Small intestine (tissue), 7 donors: Measurements from ENCODE around the gene MYO15B. TPM values are rescaled to one million over a fixed set of nuclear protein-coding genes. Genes with fewer than 3 reads are reported as not detected.

Source experiments
- DNase-seq, 2 donors: peaks; one replicate each; pipeline versions ENCODE4 v3.0.0 to v3.0.0-alpha.2; 2013
- FAIRE-seq: peaks from 2 replicates; lab custom pipeline; 2012; peaks lifted over from hg19 to GRCh38; lab: Jason Lieb, UNC
- H3K27ac ChIP-seq, 3 donors: one replicate each; pipeline ENCODE4 v1.5.1; 2013; ENCODE audit warnings: low read length in 2 of 3, mild to moderate bottlenecking in 2 of 3, control low read depth in 1 of 3, inconsistent platforms in 1 of 3, low read depth in 1 of 3, moderate library complexity in 1 of 3
- H3K27me3 ChIP-seq, 3 donors: one replicate each; pipeline ENCODE4 v1.6.1; 2013; ENCODE audit warnings: low read length in 3 of 3, inconsistent platforms in 1 of 3; ENCODE audit not compliant: control insufficient read depth in 3 of 3, insufficient read depth in 3 of 3
- H3K36me3 ChIP-seq, 3 donors: one replicate each; pipeline ENCODE4 v1.6.1; 2013; ENCODE audit warnings: low read length in 3 of 3, inconsistent platforms in 1 of 3, low read depth in 1 of 3, mild to moderate bottlenecking in 1 of 3, moderate library complexity in 1 of 3; ENCODE audit not compliant: control insufficient read depth in 3 of 3, insufficient read depth in 2 of 3
- H3K4me1 ChIP-seq, 3 donors: one replicate each; pipeline ENCODE4 v1.6.1; 2013; ENCODE audit warnings: low read length in 2 of 3, inconsistent platforms in 1 of 3, low read depth in 1 of 3, mild to moderate bottlenecking in 1 of 3, moderate library complexity in 1 of 3; ENCODE audit not compliant: control insufficient read depth in 3 of 3, insufficient read depth in 2 of 3
- H3K4me3 ChIP-seq, 3 donors: one replicate each; pipeline ENCODE4 v1.5.1; 2013; ENCODE audit warnings: low read length in 3 of 3, control low read depth in 1 of 3, inconsistent platforms in 1 of 3, low read depth in 1 of 3, mild to moderate bottlenecking in 1 of 3, moderate library complexity in 1 of 3
- H3K9me3 ChIP-seq, 2 donors: one replicate each; pipeline ENCODE4 v1.6.1; 2013; ENCODE audit warnings: low read depth in 1 of 2, low read length in 1 of 2; ENCODE audit not compliant: control insufficient read depth in 2 of 2, insufficient read depth in 1 of 2
- WGBS, 3 donors: extraction: QIAGEN DNeasy Blood & Tissue Kit; methylation state at CpG; one replicate each; pipeline ENCODE4 v1.1.7; 2013; 5-methylcytosine and 5-hydroxymethylcytosine counted together
- polyA plus RNA-seq, 4 donors: library from polyadenylated mRNA; stranded (reverse) in 3 of 4; unstranded in 1 of 4; fragments of 200-250 nt in 3 of 4; fragments of 120-200 nt in 1 of 4; gene quantifications; one replicate each; pipeline versions ENCODE4 v1.2.1 to v1.2.3, GENCODE V29; 2013
- donor health status: healthy with polysubstance abuse.
- donor health status: control.
- donor health status: control.
- donor health status: Bipolar disorder and iron deficiency.
- donor health status: healthy.

MYO15B gene
- polyA plus RNA-seq, 4 donors = 279 to 3,618 (median 1,437) TPM

GRCh38 chr17:75662511-75662910 is 74.9 kb downstream of the MYO15B start:
- Histone ChIP-seq H3K36me3 (peaks cover 0 to 50% (median 2%) of the 10 kb centered on the region in 3 donors), H3K27ac (no peak overlapping the region), H3K27me3 (no peaks in the 10 kb centered on the region), H3K9me3 (no peaks in the 10 kb centered on the region), H3K4me1 (peaks cover 0 to 8% (median 5%) of the 10 kb centered on the region in 3 donors), H3K4me3 (no peak overlapping the region)
- FAIRE-seq = no peak
- no peak for DNase-seq
- 93 to 97% (median 96%) methylated on average over 9 of the region's 9 CpGs for WGBS, 3 donors

GRCh38 chr17:75664099-75664549 is 76.5 kb downstream of the MYO15B start:
- no peaks in the 10 kb centered on the region for H3K27me3 ChIP-seq
- H3K4me3 ChIP-seq = no peak overlapping the region
- FAIRE-seq (no peak), DNase-seq (no peak)
- H3K9me3 ChIP-seq = no peaks in the 10 kb centered on the region
- H3K36me3 ChIP-seq = peaks cover 2 to 44% (median 2%) of the 10 kb centered on the region in 3 donors
- H3K27ac ChIP-seq = peak overlapping the region in 1 of 3 donors; percentile 34
- 76 to 89% (median 87%) methylated on average over 3 of the region's 3 CpGs for WGBS, 3 donors
- peaks cover 0 to 14% (median 8%) of the 10 kb centered on the region in 3 donors for H3K4me1 ChIP-seq

DNA sequence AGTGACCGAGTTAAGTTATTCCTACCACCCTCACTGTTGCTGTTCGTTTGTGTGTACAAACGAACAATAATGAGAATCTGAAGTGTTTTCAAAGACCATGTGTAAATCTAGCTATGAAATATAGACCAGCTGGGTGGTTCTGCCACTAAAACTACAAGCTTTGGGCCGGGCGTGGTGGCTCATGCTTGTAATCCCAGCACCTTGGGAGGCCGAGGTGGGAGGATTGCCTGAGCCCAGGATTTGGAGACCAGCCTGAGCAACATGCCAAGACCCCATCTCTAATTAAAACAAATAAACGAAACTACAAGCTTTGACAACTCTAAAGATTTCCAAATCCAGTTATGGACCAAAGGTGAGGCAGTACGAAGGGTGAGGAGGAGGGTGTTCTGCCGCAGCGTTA is 78.4 kb downstream of the MYO15B start:
- FAIRE-seq (no peak), DNase-seq (no peak)
- Histone ChIP-seq H3K9me3 (no peaks in the 10 kb centered on the region), H3K27ac (no peak overlapping the region), H3K36me3 (peaks cover 2 to 35% (median 3%) of the 10 kb centered on the region in 3 donors), H3K4me1 (peaks cover 0 to 14% (median 8%) of the 10 kb centered on the region in 3 donors), H3K4me3 (peak overlapping the region in 1 of 3 donors; percentile 96), H3K27me3 (no peaks in the 10 kb centered on the region)
- 74 to 86% (median 78%) methylated on average over 10 of the region's 10 CpGs for WGBS, 3 donors

DNA sequence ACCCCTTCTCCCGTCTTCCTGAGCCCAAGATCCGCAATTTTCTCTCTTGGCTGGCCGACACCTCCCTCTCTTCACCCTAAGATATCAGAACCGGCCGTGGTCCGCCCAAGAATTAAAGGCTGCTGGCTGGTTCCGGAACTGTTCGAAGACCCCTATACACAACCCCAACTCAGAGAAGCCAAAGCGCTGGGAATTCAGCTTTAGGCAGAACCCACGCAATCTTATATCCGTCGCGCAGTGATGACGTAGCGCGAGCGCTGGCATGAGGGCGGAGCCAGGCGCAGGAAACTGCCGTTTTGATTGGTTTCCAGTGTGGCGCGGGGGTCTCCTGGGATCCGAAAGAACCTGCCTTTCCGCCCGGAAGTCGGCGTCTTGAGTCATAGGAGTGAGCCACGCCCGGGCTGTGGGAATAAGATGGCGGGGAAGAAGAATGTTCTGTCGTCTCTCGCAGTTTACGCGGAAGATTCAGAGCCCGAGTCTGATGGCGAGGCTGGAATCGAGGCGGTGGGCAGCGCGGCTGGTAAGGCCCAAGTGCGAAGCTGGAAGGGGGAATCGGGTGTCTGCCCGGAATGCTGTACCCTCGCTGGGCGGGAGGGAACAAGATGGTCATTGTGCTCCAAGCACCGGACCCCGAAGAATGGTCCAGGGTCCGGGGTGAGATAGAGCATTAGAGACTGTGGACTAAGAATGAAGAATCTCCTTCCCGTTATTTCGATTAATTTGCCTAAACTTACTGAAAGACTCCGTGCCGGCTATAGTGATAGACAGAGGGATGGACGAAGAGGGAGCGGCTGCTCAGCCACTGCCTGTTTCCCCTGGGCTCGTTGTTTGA is 79.6 kb downstream of the MYO15B start, which contains the start of the genes RECQL5 and SAP30BP:
TSS of gene RECQL5 (minus strand) at position 196 of the 832 bp plus-strand sequence. CDS start 597 bp downstream, outside the sequence.
TSS of gene SAP30BP (plus strand) at position 380 of the 832 bp plus-strand sequence. CDS start at position 415, 35 bp downstream.
- WGBS, 3 donors = 0 to 1% (median 0%) methylated on average over 55 of the region's 55 CpGs
- H3K9me3 ChIP-seq = no peaks in the 10 kb centered on the region
- DNase-seq (peak; percentile 99), FAIRE-seq (no peak)
- no peaks in the 10 kb centered on the region for H3K27me3 ChIP-seq
- H3K36me3 ChIP-seq = peaks cover 5 to 32% (median 5%) of the 10 kb centered on the region in 3 donors
- H3K4me3 ChIP-seq = peak within 1 kb of the TSS; percentile 69 to 96 (median 96)
- peak within 1 kb of the TSS; percentile 67 to 99 (median 83) for H3K27ac ChIP-seq
- H3K4me1 ChIP-seq = peaks cover 0 to 14% (median 8%) of the 10 kb centered on the region in 3 donors

DNA sequence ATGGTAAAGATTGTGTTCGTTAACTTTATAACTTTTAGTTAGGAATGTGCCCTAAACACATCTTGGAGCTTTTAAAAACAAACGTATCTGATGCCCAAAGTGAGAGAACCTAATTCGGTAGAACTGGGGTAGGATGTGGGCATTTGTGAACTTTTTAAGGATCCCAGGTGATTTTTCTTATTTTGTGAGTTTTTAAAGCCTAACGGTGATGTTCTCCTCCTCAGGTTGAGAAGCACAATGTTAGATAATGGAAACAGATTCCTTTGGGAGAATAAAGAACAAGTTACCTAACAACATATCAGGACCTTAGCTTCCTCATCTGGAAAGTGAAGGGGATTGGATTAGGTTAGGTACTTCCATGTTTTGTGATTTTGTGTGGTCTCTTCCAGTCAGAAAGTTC is 80.2 kb downstream of the MYO15B start:
- peaks cover 0 to 14% (median 8%) of the 10 kb centered on the region in 3 donors for H3K4me1 ChIP-seq
- H3K4me3 ChIP-seq = peak overlapping the region; percentile 69 to 96 (median 96)
- 2 to 6% (median 4%) methylated on average over 4 of the region's 4 CpGs for WGBS, 3 donors
- peak overlapping the region in 2 of 3 donors; percentile 83 to 99 for H3K27ac ChIP-seq
- no peaks in the 10 kb centered on the region for H3K27me3 ChIP-seq
- H3K36me3 ChIP-seq = peaks cover 6 to 30% (median 7%) of the 10 kb centered on the region in 3 donors
- DNase-seq = no peak
- no peak for FAIRE-seq
- H3K9me3 ChIP-seq = no peaks in the 10 kb centered on the region

GRCh38 chr17:75668489-75668888 is 80.9 kb downstream of the MYO15B start:
- H3K4me1 ChIP-seq = peaks cover 0 to 14% (median 8%) of the 10 kb centered on the region in 3 donors
- 60 to 73% (median 68%) methylated on average over 4 of the region's 4 CpGs for WGBS, 3 donors

DNA sequence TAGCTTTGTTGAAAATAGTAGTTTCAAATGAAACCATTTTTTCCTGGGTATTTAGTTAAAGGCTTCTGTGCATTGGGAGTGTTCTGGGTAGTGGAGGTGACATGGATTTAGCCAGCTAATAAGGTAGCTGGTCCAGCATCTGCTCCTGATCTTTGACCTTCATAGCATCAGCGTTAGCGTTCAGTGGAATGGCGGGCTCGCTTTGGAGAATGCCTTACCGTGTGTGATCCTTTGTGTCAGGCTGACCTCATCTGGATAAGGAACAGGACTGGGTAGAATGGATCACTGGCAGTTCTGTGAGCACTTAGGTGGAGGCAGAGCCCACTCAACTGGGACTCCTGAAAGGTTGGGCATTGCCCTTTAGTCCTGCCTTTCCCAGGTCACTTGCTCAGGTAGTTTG is 83.3 kb downstream of the MYO15B start:
- no peaks in the 10 kb centered on the region for H3K9me3 ChIP-seq
- WGBS, 3 donors = 61 to 80% (median 77%) methylated on average over 5 of the region's 5 CpGs
- peaks cover 5 to 45% (median 10%) of the 10 kb centered on the region in 3 donors for H3K36me3 ChIP-seq
- no peaks in the 10 kb centered on the region for H3K27me3 ChIP-seq
- FAIRE-seq = no peak
- no peak overlapping the region for H3K27ac ChIP-seq
- peaks cover 0 to 12% (median 8%) of the 10 kb centered on the region in 3 donors for H3K4me1 ChIP-seq
- DNase-seq = no peak
- H3K4me3 ChIP-seq = no peak overlapping the region

More at GRCh38 chr17:75668489-75668888, 80.9 kb downstream of the MYO15B start:
- Histone ChIP-seq H3K36me3 (peaks cover 5 to 35% (median 8%) of the 10 kb centered on the region in 3 donors), H3K4me3 (peak overlapping the region in 1 of 3 donors; percentile 96), H3K9me3 (no peaks in the 10 kb centered on the region), H3K27me3 (no peaks in the 10 kb centered on the region), H3K27ac (no peak overlapping the region)
- FAIRE-seq = no peak
- DNase-seq = no peak

DNA sequence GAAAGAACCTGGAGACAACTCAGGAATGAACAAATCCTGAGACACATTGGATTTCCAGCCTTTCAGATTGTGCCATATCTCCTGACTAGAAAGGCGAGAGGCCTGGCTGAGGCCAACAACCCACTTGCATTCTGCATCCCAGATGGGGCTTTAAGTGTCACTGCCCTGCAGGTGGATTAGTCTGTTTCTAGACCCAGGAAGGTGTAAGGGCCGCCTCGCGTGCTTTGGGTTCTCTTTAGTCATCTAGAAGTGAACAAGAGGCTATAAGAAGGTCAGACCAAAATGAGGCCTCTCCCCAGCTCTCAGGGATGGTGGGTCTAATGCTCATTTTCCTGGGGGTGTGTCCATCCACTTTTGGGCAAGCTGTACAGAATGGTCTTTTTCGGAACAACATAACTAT is 84.4 kb downstream of the MYO15B start:
- H3K9me3 ChIP-seq = no peaks in the 10 kb centered on the region
- no peak overlapping the region for H3K27ac ChIP-seq
- 96 to 97% (median 97%) methylated on average over 5 of the region's 5 CpGs for WGBS, 3 donors
- H3K4me3 ChIP-seq = no peak overlapping the region
- H3K27me3 ChIP-seq = no peaks in the 10 kb centered on the region
- FAIRE-seq (no peak), DNase-seq (no peak)
- peaks cover 5 to 45% (median 10%) of the 10 kb centered on the region in 3 donors for H3K36me3 ChIP-seq
- peaks cover 0 to 6% (median 3%) of the 10 kb centered on the region in 3 donors for H3K4me1 ChIP-seq
